ENCODE results near the gene PLCH1.

PLCH1 gene

DNA sequence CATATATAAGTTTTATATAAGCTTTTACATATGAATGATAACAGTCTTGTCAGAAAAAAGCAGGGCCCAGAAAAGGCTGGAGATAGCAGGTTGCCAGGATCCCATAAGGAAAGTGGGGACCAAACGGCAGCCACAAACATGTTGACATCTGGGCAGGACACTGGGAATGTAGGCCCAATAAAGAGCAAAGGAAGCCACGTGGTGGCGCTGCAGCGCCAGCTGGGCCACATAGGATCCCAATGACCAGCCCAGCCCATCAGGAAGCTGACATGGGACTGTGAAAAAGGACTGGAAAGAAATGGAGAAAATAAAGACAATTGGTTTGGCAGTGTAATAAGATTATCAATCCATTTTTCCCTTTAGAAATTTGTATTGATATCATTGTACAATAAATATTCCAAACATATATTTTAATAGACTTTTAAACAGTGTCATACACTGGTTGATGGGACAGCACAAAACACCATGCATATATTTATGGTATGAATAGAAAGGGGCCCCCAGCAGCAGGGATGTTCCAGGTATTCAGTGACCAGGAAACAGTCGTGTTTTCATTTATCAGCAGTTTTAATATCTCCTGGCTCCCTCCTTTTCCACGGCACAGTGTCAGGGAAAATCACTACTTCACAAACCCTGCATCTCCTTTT is 362.4 kb downstream of the PLCH1 start:
- TF ChIP-seq, protein P1, sequence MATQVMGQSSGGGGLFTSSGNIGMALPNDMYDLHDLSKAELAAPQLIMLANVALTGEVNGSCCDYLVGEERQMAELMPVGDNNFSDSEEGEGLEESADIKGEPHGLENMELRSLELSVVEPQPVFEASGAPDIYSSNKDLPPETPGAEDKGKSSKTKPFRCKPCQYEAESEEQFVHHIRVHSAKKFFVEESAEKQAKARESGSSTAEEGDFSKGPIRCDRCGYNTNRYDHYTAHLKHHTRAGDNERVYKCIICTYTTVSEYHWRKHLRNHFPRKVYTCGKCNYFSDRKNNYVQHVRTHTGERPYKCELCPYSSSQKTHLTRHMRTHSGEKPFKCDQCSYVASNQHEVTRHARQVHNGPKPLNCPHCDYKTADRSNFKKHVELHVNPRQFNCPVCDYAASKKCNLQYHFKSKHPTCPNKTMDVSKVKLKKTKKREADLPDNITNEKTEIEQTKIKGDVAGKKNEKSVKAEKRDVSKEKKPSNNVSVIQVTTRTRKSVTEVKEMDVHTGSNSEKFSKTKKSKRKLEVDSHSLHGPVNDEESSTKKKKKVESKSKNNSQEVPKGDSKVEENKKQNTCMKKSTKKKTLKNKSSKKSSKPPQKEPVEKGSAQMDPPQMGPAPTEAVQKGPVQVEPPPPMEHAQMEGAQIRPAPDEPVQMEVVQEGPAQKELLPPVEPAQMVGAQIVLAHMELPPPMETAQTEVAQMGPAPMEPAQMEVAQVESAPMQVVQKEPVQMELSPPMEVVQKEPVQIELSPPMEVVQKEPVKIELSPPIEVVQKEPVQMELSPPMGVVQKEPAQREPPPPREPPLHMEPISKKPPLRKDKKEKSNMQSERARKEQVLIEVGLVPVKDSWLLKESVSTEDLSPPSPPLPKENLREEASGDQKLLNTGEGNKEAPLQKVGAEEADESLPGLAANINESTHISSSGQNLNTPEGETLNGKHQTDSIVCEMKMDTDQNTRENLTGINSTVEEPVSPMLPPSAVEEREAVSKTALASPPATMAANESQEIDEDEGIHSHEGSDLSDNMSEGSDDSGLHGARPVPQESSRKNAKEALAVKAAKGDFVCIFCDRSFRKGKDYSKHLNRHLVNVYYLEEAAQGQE (IDR thresholded peaks at IDR 0.05; ENCODE audit: insufficient read depth in 1 of 2, low read depth in 2 of 2, low read length in 2 of 2), result no peak
- peak; percentile 42 for TF ChIP-seq FOXP2 (optimal IDR thresholded peaks at IDR 0.05; ENCODE audit: borderline replicate concordance, extremely low read depth, extremely low read length, insufficient read depth)

DNA sequence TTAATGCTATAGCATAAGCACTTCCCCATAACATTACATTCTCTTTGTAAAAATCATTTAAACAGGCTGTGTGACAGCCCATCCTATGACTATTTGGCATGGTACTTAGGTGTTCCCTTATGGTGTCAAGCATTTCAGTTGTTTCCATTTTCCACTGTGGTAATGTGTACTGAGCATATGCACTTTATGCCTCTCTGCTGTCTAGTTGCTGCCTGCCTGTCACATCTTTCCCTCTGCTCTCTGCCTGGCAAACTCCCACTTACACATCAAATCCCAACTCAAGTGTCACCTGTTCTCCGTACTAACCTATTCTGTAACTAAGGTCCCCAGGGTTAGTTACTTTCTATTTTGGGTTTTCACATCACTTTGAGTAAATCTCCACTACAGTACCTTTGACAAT is 367.0 kb downstream of the PLCH1 start:
- no peak for TF ChIP-seq SIN3A (IDR thresholded peaks at IDR 0.05; ENCODE audit: borderline replicate concordance, insufficient read depth, low read length)
- TF ChIP-seq, protein P1 (IDR thresholded peaks at IDR 0.05; ENCODE audit: insufficient read depth in 1 of 2, low read depth in 2 of 2, low read length in 2 of 2), result no peak
- TF ChIP-seq POLR2AphosphoS5 (IDR thresholded peaks at IDR 0.05; ENCODE audit: low read depth, low read length), result no peak
- no peak for TF ChIP-seq FOXP2 (optimal IDR thresholded peaks at IDR 0.05; ENCODE audit: borderline replicate concordance, extremely low read depth, extremely low read length, insufficient read depth)
- TF ChIP-seq TAF1 (IDR thresholded peaks at IDR 0.05; ENCODE audit: borderline replicate concordance, insufficient read depth, low read length), result no peak

DNA sequence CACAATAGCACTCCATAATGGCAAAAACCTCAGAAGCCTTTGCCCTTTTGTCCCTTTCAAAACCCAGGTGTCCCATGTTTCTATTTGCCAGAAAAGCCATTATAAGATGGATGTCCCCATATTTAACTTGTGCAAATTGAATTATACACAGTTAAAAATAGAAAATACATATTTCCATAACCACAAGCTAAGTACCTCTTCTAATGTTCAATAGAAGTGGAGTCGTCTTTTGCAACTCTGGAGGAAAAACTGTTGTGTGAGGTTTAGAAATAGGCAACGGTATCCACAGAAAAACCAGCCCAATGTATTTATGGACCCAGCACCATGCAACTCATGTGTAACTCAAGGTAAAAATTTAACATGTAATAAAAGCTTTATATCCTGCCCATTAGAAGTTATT is 367.8 kb downstream of the PLCH1 start:
- TF ChIP-seq TAF1 (IDR thresholded peaks at IDR 0.05; ENCODE audit: borderline replicate concordance, insufficient read depth, low read length) (no peak), SIN3A (IDR thresholded peaks at IDR 0.05; ENCODE audit: borderline replicate concordance, insufficient read depth, low read length) (no peak), POLR2AphosphoS5 (IDR thresholded peaks at IDR 0.05; ENCODE audit: low read depth, low read length) (no peak), FOXP2 (optimal IDR thresholded peaks at IDR 0.05; ENCODE audit: borderline replicate concordance, extremely low read depth, extremely low read length, insufficient read depth) (no peak)
- TF ChIP-seq, protein P1 (IDR thresholded peaks at IDR 0.05; ENCODE audit: insufficient read depth in 1 of 2, low read depth in 2 of 2, low read length in 2 of 2), result no peak

DNA sequence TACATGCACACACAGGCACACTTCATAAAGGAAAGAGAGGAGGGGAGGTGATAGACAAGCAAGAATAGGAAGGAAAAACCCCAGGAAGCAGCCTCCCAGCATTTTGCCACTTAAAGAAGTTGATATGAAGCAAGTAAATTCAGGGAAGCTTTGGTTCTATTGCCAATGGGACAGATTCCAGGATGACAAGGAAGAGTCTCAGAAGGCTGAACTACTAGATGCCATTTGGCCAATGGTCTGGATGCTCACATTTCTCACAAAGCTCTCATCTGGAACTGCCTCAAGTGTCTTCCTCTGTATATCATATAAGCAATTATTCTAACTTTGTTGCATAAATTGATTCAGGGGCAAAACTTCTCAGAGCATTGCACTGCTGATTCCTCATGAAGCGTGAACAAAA is 372.6 kb downstream of the PLCH1 start:
- TF ChIP-seq SIN3A (IDR thresholded peaks at IDR 0.05; ENCODE audit: borderline replicate concordance, insufficient read depth, low read length) (no peak), FOXP2 (optimal IDR thresholded peaks at IDR 0.05; ENCODE audit: borderline replicate concordance, extremely low read depth, extremely low read length, insufficient read depth) (no peak), POLR2AphosphoS5 (IDR thresholded peaks at IDR 0.05; ENCODE audit: low read depth, low read length) (no peak), TAF1 (IDR thresholded peaks at IDR 0.05; ENCODE audit: borderline replicate concordance, insufficient read depth, low read length) (no peak)
- TF ChIP-seq, protein P1 (IDR thresholded peaks at IDR 0.05; ENCODE audit: insufficient read depth in 1 of 2, low read depth in 2 of 2, low read length in 2 of 2), result no peak
